ENCODE data around the gene EEF2K.

Gene EEF2K

GRCh38 chr16:22337045-22337444 is 131.0 kb downstream of the EEF2K start:
- Histone ChIP-seq H3K36me3 (ENCODE audit: control insufficient read depth, insufficient read depth, low read length) (peaks cover 11% of the 10 kb centered on the region), H3K9me3 (ENCODE audit: control insufficient read depth, insufficient read depth, low read length) (no peaks in the 10 kb centered on the region), H3K27ac (ENCODE audit: low read length) (no peak overlapping the region), H3K27me3 (ENCODE audit: control insufficient read depth, insufficient read depth, low read length) (no peaks in the 10 kb centered on the region), H3K4me3 (ENCODE audit: low read length) (no peak overlapping the region), H3K4me1 (ENCODE audit: control insufficient read depth, insufficient read depth, low read length) (no peaks in the 10 kb centered on the region)
- DNase-seq (ENCODE audit: low read depth, low spot score): no peak

DNA sequence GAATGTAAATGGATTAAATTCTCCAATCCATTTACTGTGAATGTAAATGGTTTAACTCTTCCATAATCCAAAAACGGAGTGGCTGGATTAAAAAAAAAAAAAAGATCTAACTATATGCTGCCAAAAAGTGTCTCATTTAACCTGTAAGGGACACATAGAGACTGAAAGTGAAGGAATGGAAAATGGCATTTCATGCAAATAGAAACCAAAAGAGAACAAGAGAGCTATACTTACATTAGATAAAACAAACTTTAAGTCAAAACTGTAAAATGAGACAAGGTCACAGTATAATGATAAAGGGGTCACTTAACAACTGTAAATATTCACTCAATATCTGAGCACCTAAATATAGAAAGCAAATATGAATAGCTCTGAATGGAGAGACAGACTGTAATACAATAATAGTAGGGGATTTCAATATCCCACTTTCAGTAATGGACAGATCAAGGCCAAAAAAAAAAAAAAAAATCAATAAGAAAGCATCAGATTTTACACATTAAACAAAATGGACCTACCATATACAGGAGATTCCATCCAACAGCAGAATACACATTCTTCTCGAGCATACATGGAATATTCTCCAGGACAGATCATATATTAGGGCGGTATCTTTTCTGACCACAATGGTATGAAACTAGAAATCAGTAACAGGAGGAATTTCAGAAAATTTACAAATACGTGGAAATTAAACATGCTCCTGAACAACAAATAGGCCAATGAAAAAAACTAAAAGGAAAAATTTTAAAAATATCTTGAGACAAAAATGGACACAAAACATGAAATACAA is 132.0 kb downstream of the EEF2K start:
- no peaks in the 10 kb centered on the region for H3K27me3 ChIP-seq (ENCODE audit: control insufficient read depth, insufficient read depth, low read length)
- no peak overlapping the region for H3K27ac ChIP-seq (ENCODE audit: low read length)
- H3K9me3 ChIP-seq (ENCODE audit: control insufficient read depth, insufficient read depth, low read length): no peaks in the 10 kb centered on the region
- no peaks in the 10 kb centered on the region for H3K4me1 ChIP-seq (ENCODE audit: control insufficient read depth, insufficient read depth, low read length)
- no peak for DNase-seq (ENCODE audit: low read depth, low spot score)
- peaks cover 11% of the 10 kb centered on the region for H3K36me3 ChIP-seq (ENCODE audit: control insufficient read depth, insufficient read depth, low read length)
- H3K4me3 ChIP-seq (ENCODE audit: low read length): no peak overlapping the region
- WGBS (ENCODE audit: insufficient coverage, insufficient read length): no CpG with 5 or more reads among the region's 4 CpGs

All from iPS DF 6.9 (cell line).